Measurements from ENCODE around the gene SLC7A5. TPM values are rescaled to one million over a fixed set of nuclear protein-coding genes. Genes with fewer than 3 reads are reported as not detected.
"Not testable (repeated sequence)": the region's sequence is repeated elsewhere in the genome, so short reads cannot be mapped to it uniquely, and the experiment has no call there.

SLC7A5 gene
- polyA plus RNA-seq, 1 donor from 2014 or later = 3.9 TPM

- H3K9ac ChIP-seq (ENCODE audit: low read length) = no peak overlapping the region
Observed at GRCh38 chr16:87860553-87861299, 8.6 kb downstream of the SLC7A5 start.

GRCh38 chr16:87858151-87858993, 10.9 kb downstream of the SLC7A5 start:
- H4K20me1 ChIP-seq (ENCODE audit: insufficient read depth) = not testable (repeated sequence)

More at GRCh38 chr16:87860553-87861299, 8.6 kb downstream of the SLC7A5 start:
- Histone ChIP-seq H3F3A (ENCODE audit: insufficient read depth, low read length, poor library complexity, severe bottlenecking) (no peaks in the 10 kb centered on the region), H3K79me2 (replicated peaks; ENCODE audit: insufficient read depth, low read length) (no peaks in the 10 kb centered on the region), H3K9me2 (ENCODE audit: insufficient read depth, low read length) (no peaks in the 10 kb centered on the region), H3K27ac (ENCODE audit: low read length) (no peak overlapping the region), H4K20me1 (ENCODE audit: insufficient read depth) (no peaks in the 10 kb centered on the region), H3K36me3 (ENCODE audit: insufficient read depth, low read length) (no peaks in the 10 kb centered on the region), H3K4me2 (ENCODE audit: low read length) (no peak overlapping the region), H3K27me3 (ENCODE audit: insufficient read depth, low read depth, low read length) (no peaks in the 10 kb centered on the region), H3K9me3 (ENCODE audit: low read length) (no peaks in the 10 kb centered on the region), H3K4me3 (ENCODE audit: low read length) (no peak overlapping the region), H2AFZ (ENCODE audit: low read depth, low read length) (no peak overlapping the region)
- TF ChIP-seq RAD21 (conservative IDR thresholded peaks at IDR 0.05) (no peak), TAF1 (IDR thresholded peaks at IDR 0.05; ENCODE audit: low read depth) (no peak), POLR2AphosphoS5 (IDR thresholded peaks at IDR 0.05) (no peak)

GRCh38 chr16:87856791-87857228, 12.5 kb downstream of the SLC7A5 start:
- Histone ChIP-seq H3K4me3 (ENCODE audit: low read length) (no peak overlapping the region), H3F3A (ENCODE audit: insufficient read depth, low read length, poor library complexity, severe bottlenecking) (no peaks in the 10 kb centered on the region), H3K36me3 (ENCODE audit: insufficient read depth, low read length) (no peaks in the 10 kb centered on the region), H3K9me2 (ENCODE audit: insufficient read depth, low read length) (no peaks in the 10 kb centered on the region), H3K9me3 (ENCODE audit: low read length) (no peaks in the 10 kb centered on the region), H3K27ac (ENCODE audit: low read length) (no peak overlapping the region), H3K4me2 (ENCODE audit: low read length) (no peak overlapping the region), H3K9ac (ENCODE audit: low read length) (no peak overlapping the region), H2AFZ (ENCODE audit: low read depth, low read length) (no peak overlapping the region), H3K27me3 (ENCODE audit: insufficient read depth, low read depth, low read length) (no peaks in the 10 kb centered on the region), H4K20me1 (ENCODE audit: insufficient read depth) (no peaks in the 10 kb centered on the region), H3K79me2 (replicated peaks; ENCODE audit: insufficient read depth, low read length) (no peaks in the 10 kb centered on the region)
- no peak for TF ChIP-seq RAD21 (conservative IDR thresholded peaks at IDR 0.05)
- TF ChIP-seq EZH2 (IDR thresholded peaks at IDR 0.05; ENCODE audit: borderline replicate concordance, insufficient read depth, low read length, poor library complexity, severe bottlenecking) = no peak
- no peak for TF ChIP-seq POLR2AphosphoS5 (IDR thresholded peaks at IDR 0.05)
- TF ChIP-seq CTCF (IDR thresholded peaks at IDR 0.05; ENCODE audit: poor library complexity, severe bottlenecking) = no peak
- TF ChIP-seq REST (IDR thresholded peaks at IDR 0.05; ENCODE audit: borderline replicate concordance) = no peak
- no peak for TF ChIP-seq MXI1 (conservative IDR thresholded peaks at IDR 0.05; ENCODE audit: poor library complexity, severe bottlenecking)
- TF ChIP-seq TAF1 (IDR thresholded peaks at IDR 0.05; ENCODE audit: low read depth) = no peak
- no peak for TF ChIP-seq EP300 (conservative IDR thresholded peaks at IDR 0.05; ENCODE audit: poor library complexity, severe bottlenecking)
- no peak for TF ChIP-seq SMC3 (conservative IDR thresholded peaks at IDR 0.05; ENCODE audit: poor library complexity)

More at GRCh38 chr16:87858151-87858993, 10.9 kb downstream of the SLC7A5 start:
- H3K9me3 ChIP-seq (ENCODE audit: low read length); H2AFZ ChIP-seq (ENCODE audit: low read depth, low read length); H3F3A ChIP-seq (ENCODE audit: insufficient read depth, low read length, poor library complexity, severe bottlenecking); H3K4me2 ChIP-seq (ENCODE audit: low read length); H3K36me3 ChIP-seq (ENCODE audit: insufficient read depth, low read length); H3K9ac ChIP-seq (ENCODE audit: low read length); H3K4me3 ChIP-seq (ENCODE audit: low read length); H3K27ac ChIP-seq (ENCODE audit: low read length); H3K27me3 ChIP-seq (ENCODE audit: insufficient read depth, low read depth, low read length); H3K9me2 ChIP-seq (ENCODE audit: insufficient read depth, low read length); H3K79me2 ChIP-seq (replicated peaks; ENCODE audit: insufficient read depth, low read length): not testable (repeated sequence)

Measured in neural cell (in vitro differentiated cells).